Left ventricle myocardium inferior (tissue), 1 donor: Measurements from ENCODE around the gene CPNE8. TPM values are rescaled to one million over a fixed set of nuclear protein-coding genes. Genes with fewer than 3 reads are reported as not detected.

Experiments used
- DNase-seq: peaks from one replicate; pipeline ENCODE4 v3.0.0-alpha.2; 2020
- H3K27ac ChIP-seq: fragments of 200-600 bp; replicated peaks from 2 replicates; pipeline ENCODE4 v1.8.0; 2021
- H3K27me3 ChIP-seq: fragments of 200-600 bp; 2 replicates; pipeline ENCODE4 v1.8.0; 2021; ENCODE audit warnings: low read depth
- H3K36me3 ChIP-seq: fragments of 200-600 bp; 2 replicates; pipeline ENCODE4 v1.8.0; 2021
- H3K4me1 ChIP-seq: fragments of 200-600 bp; 2 replicates; pipeline ENCODE4 v1.8.0; 2021
- H3K4me3 ChIP-seq: fragments of 200-600 bp; 2 replicates; pipeline ENCODE4 v1.8.0; 2021; ENCODE audit warnings: mild to moderate bottlenecking, moderate library complexity
- H3K9me3 ChIP-seq: fragments of 200-600 bp; replicated peaks from 2 replicates; pipeline ENCODE4 v1.8.0; 2021
- intact Hi-C: fragments of 100-400 bp; cut with micrococcal nuclease; formaldehyde crosslinking; loops from one replicate; pipeline ENCODE4 v1.11.0; 2022
- total RNA-seq: library from RNA; stranded (reverse); fragmentation: NEBNext Ultra II Directional; extraction: Animal tissue kit (Norgen Biotek cat#: 25700); gene quantifications from one replicate; pipeline ENCODE4 v1.2.1, GENCODE V29; 2021
- TF ChIP-seq, protein P1 (sequence below): fragments of 200-600 bp; IDR thresholded peaks from 2 replicates; pipeline ENCODE4 v1.8.0; 2021; ENCODE audit warnings: antibody characterized with exemption, mild to moderate bottlenecking, borderline replicate concordance
- donor health status: DM: no; HTN: yes; CAD: no; lungs with severe emphysema.

The CPNE8 gene
- total RNA-seq, 1 donor from 2014 or later = 7.2 TPM

DNA sequence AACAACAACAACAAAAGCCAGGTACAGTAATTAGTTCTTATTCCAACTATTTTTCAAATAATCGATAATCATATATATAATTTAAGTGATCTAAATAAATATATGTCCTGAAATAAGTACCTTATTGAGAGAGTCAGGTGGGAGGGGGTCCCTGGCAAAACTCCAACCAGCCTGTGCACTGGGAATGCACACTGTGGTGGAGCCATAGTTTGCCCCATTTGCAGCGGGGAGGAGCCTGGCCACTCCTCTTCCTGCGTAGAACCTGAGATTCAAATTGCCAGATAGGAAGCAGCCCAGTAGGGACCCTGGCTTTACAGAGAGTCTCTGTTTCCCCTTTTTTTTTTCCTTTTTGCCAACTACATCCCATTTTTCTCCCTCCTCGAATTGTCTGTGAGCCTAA is 26.4 kb downstream of the CPNE8 start:
- H3K4me1 ChIP-seq = peaks cover 8% of the 10 kb centered on the region
- H3K36me3 ChIP-seq = peaks cover 4% of the 10 kb centered on the region
- H3K9me3 ChIP-seq = peaks cover 18% of the 10 kb centered on the region
- H3K4me3 ChIP-seq = no peak overlapping the region
- intact Hi-C loops = no loop called here
- no peak for DNase-seq
- H3K27me3 ChIP-seq = no peaks in the 10 kb centered on the region
- TF ChIP-seq, protein P1, sequence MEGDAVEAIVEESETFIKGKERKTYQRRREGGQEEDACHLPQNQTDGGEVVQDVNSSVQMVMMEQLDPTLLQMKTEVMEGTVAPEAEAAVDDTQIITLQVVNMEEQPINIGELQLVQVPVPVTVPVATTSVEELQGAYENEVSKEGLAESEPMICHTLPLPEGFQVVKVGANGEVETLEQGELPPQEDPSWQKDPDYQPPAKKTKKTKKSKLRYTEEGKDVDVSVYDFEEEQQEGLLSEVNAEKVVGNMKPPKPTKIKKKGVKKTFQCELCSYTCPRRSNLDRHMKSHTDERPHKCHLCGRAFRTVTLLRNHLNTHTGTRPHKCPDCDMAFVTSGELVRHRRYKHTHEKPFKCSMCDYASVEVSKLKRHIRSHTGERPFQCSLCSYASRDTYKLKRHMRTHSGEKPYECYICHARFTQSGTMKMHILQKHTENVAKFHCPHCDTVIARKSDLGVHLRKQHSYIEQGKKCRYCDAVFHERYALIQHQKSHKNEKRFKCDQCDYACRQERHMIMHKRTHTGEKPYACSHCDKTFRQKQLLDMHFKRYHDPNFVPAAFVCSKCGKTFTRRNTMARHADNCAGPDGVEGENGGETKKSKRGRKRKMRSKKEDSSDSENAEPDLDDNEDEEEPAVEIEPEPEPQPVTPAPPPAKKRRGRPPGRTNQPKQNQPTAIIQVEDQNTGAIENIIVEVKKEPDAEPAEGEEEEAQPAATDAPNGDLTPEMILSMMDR = no peak
- no peak overlapping the region for H3K27ac ChIP-seq

GRCh38 chr12:38878333-38878705 is 27.1 kb downstream of the CPNE8 start:
- Histone ChIP-seq H3K9me3 (peaks cover 18% of the 10 kb centered on the region), H3K27ac (no peak overlapping the region), H3K36me3 (peaks cover 4% of the 10 kb centered on the region), H3K4me3 (no peak overlapping the region), H3K27me3 (no peaks in the 10 kb centered on the region), H3K4me1 (peaks cover 1% of the 10 kb centered on the region)
- DNase-seq = no peak
- TF ChIP-seq, protein P1 = no peak
- intact Hi-C loops = no loop called here

DNA sequence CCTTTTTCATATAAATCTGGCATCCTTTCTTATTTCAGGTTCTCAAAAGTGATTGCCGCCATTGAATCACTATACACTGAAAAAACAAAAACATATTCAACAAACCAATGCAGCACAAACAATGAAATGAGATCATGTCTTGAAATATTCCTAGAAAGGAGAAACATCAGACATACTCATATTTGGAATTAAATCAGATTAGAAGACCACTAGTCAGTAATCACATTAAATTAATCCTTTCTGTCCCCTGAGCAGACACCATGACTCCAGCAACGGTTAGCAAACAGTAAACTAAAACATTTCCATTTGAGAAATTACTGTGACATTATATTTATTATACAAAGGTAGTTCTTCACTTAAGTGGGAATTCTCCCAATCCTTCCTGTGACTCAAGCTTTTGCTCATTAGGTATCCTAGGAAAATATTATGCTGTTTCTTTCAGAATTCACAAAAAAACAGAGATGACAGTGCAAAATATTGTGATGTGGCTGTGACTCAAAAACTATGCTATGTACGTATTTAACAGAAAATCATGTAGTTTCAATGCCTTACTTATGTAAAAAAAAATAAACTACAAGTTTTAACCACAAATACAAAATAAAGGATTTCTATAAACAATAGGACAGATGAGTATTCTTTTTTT is 29.7 kb downstream of the CPNE8 start:
- intact Hi-C loops = no loop called here
- Histone ChIP-seq H3K27me3 (no peaks in the 10 kb centered on the region), H3K36me3 (peaks cover 4% of the 10 kb centered on the region), H3K27ac (no peak overlapping the region), H3K4me1 (peaks cover 16% of the 10 kb centered on the region), H3K9me3 (peaks cover 5% of the 10 kb centered on the region), H3K4me3 (no peak overlapping the region)
- TF ChIP-seq, protein P1 = no peak
- DNase-seq = no peak

- Histone ChIP-seq H3K4me1 (peaks cover 16% of the 10 kb centered on the region), H3K27me3 (no peaks in the 10 kb centered on the region), H3K36me3 (peaks cover 4% of the 10 kb centered on the region), H3K27ac (no peak overlapping the region), H3K9me3 (no peaks in the 10 kb centered on the region), H3K4me3 (no peak overlapping the region)
- intact Hi-C loops = no loop called here
- TF ChIP-seq, protein P1 = no peak
- DNase-seq = no peak
Measured at GRCh38 chr12:38872561-38872960, 32.8 kb downstream of the CPNE8 start.

GRCh38 chr12:38872156-38872555 is 33.2 kb downstream of the CPNE8 start:
- Histone ChIP-seq H3K27ac (no peak overlapping the region), H3K27me3 (no peaks in the 10 kb centered on the region), H3K9me3 (no peaks in the 10 kb centered on the region), H3K4me3 (no peak overlapping the region), H3K36me3 (peaks cover 4% of the 10 kb centered on the region), H3K4me1 (peaks cover 16% of the 10 kb centered on the region)
- DNase-seq = no peak
- TF ChIP-seq, protein P1 = no peak
- intact Hi-C loops = no loop called here

DNA sequence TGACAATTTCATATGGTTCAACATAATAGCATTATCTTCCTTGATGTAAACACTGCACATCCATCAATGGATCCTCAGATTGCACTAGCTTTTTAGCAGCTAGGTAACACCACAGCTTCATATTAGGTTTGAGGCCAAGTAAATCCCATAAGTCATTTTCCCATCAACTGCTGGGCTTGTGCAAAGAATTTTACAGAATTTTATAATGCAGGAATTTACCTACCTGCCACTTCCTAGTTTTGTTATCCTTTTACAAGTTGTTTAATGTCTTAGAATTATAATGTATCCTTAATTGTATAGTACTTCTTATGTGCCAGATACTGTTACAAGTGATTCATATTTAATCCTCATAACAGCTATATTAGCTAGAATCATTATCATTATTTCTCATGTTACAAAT is 36.4 kb downstream of the CPNE8 start:
- no peak for DNase-seq
- Histone ChIP-seq H3K36me3 (peaks cover 4% of the 10 kb centered on the region), H3K4me3 (no peak overlapping the region), H3K27ac (no peak overlapping the region), H3K27me3 (no peaks in the 10 kb centered on the region), H3K4me1 (peaks cover 16% of the 10 kb centered on the region), H3K9me3 (no peaks in the 10 kb centered on the region)
- intact Hi-C loops = no loop called here
- TF ChIP-seq, protein P1 = no peak
